H1 (cell line): ENCODE measurements around the gene FLRT1. TPM values are rescaled to one million over a fixed set of nuclear protein-coding genes. Genes with fewer than 3 reads are reported as not detected.

Experiments used
- CTCF ChIA-PET: fragments of 300-600 bp; sonication (Branson Sonifier 250); formaldehyde crosslinking; loops from one replicate; lab custom pipeline; 2021; ENCODE audit not compliant: partially characterized antibody; lab: Charles Lee
- POLR2A ChIA-PET: fragments of 300-600 bp; sonication (Branson Sonifier 250); formaldehyde crosslinking; loops from one replicate; lab custom pipeline; 2021; ENCODE audit warnings: inconsistent platforms; ENCODE audit not compliant: partially characterized antibody; lab: Charles Lee
- DNase-seq, 2 experiments: peaks; one replicate each; pipeline versions ENCODE4 v3.0.0 to v3.0.0-alpha.2; 2010 to 2022; ENCODE audit warnings: low spot score in 2 of 2, low read depth in 1 of 2, mixed read lengths in 1 of 2
- FAIRE-seq: peaks from 2 replicates; lab custom pipeline; 2011; peaks lifted over from hg19 to GRCh38; lab: Jason Lieb, UNC
- H2AFZ ChIP-seq: 2 replicates; pipeline ENCODE4 v1.8.1; 2012; ENCODE audit warnings: low read length, inconsistent platforms
- H2AK5ac ChIP-seq: 2 replicates; pipeline ENCODE4 v1.6.1; 2013; ENCODE audit warnings: low read depth, low read length
- H2BK120ac ChIP-seq: replicated peaks from 2 replicates; pipeline ENCODE3; 2013; ENCODE audit warnings: low read depth, low read length, inconsistent platforms
- H2BK12ac ChIP-seq: 2 replicates; pipeline ENCODE4 v1.6.1; 2013; ENCODE audit warnings: low read depth, low read length
- H2BK15ac ChIP-seq: 2 replicates; pipeline ENCODE4 v1.6.1; 2013; ENCODE audit warnings: low read length
- H2BK20ac ChIP-seq: 2 replicates; pipeline ENCODE4 v1.6.1; 2013; ENCODE audit warnings: low read length
- H2BK5ac ChIP-seq: 2 replicates; pipeline ENCODE4 v1.6.1; 2013; ENCODE audit warnings: low read depth, low read length
- H3K14ac ChIP-seq: 2 replicates; pipeline ENCODE4 v1.6.1; 2013; ENCODE audit warnings: inconsistent platforms; ENCODE audit not compliant: insufficient read length
- H3K18ac ChIP-seq: 2 replicates; pipeline ENCODE4 v1.6.1; 2013; ENCODE audit warnings: low read length; ENCODE audit errors: extremely low read depth
- H3K23ac ChIP-seq: 2 replicates; pipeline ENCODE4 v1.6.1; 2013; ENCODE audit warnings: inconsistent platforms; ENCODE audit not compliant: insufficient read length
- H3K23me2 ChIP-seq: 2 replicates; pipeline ENCODE4 v1.6.1; 2013; ENCODE audit warnings: low read depth, low read length
- H3K27ac ChIP-seq: 2 replicates; pipeline ENCODE4 v1.6.1; 2011; ENCODE audit warnings: low read depth, low read length, inconsistent platforms
- H3K27me3 ChIP-seq, 4 experiments: replicated peaks in 1 of 4; 1 replicate in 1 of 4; 2 replicates in 3 of 4; pipeline versions ENCODE4 v1.6.1 to v1.8.1; 2011 to 2013; ENCODE audit warnings: low read length in 3 of 4, mild to moderate bottlenecking in 3 of 4, inconsistent platforms in 2 of 4, mixed read lengths in 2 of 4, moderate library complexity in 1 of 4; ENCODE audit not compliant: control insufficient read depth in 3 of 4, insufficient read depth in 3 of 4; ENCODE audit errors: extremely low read depth in 1 of 4
- H3K36me3 ChIP-seq, 4 experiments: 2 replicates each; pipeline versions ENCODE4 v1.6.1 to v1.8.1; 2011 to 2013; ENCODE audit warnings: mild to moderate bottlenecking in 4 of 4, low read length in 3 of 4, moderate library complexity in 2 of 4, control low read depth in 1 of 4, inconsistent platforms in 1 of 4; ENCODE audit not compliant: insufficient read depth in 4 of 4, control insufficient read depth in 2 of 4
- H3K4ac ChIP-seq: replicated peaks from 2 replicates; pipeline ENCODE3; 2013; ENCODE audit warnings: low read length, low read depth, mixed read lengths, inconsistent platforms; ENCODE audit not compliant: insufficient read length
- H3K4me1 ChIP-seq, 4 experiments: replicated peaks in 1 of 4; 1 replicate in 1 of 4; 2 replicates in 3 of 4; pipeline versions ENCODE4 v1.6.1 to v1.8.1; 2011 to 2013; ENCODE audit warnings: low read length in 3 of 4, inconsistent platforms in 2 of 4, mixed read lengths in 1 of 4; ENCODE audit not compliant: insufficient read depth in 4 of 4, control insufficient read depth in 3 of 4
- H3K4me2 ChIP-seq, 2 experiments: 2 replicates each; pipeline versions ENCODE4 v1.6.1 to v1.8.1; 2011 to 2013; ENCODE audit warnings: low read depth in 2 of 2, low read length in 2 of 2, control low read depth in 1 of 2, inconsistent platforms in 1 of 2, mild to moderate bottlenecking in 1 of 2; ENCODE audit not compliant: insufficient read depth in 1 of 2
- H3K4me3 ChIP-seq, 4 experiments: fragments of 200-600, 300-600 bp in 1 of 4; sonication (generic), shearing (Covaris generic), sonication (Bioruptor Twin) in 1 of 4; 2 replicates each; pipeline versions ENCODE4 v1.5.1 to v1.8.1; 2011 to 2016; ENCODE audit warnings: low read length in 4 of 4, low read depth in 3 of 4, control low read depth in 2 of 4, inconsistent platforms in 2 of 4, mild to moderate bottlenecking in 2 of 4, mixed read lengths in 1 of 4, moderate library complexity in 1 of 4; ENCODE audit not compliant: insufficient read depth in 2 of 4; ENCODE audit errors: extremely low read depth in 1 of 4
- H3K56ac ChIP-seq: replicated peaks from 2 replicates; pipeline ENCODE3; 2013; ENCODE audit warnings: low read depth, mild to moderate bottlenecking, mixed read lengths, low read length, inconsistent platforms; ENCODE audit not compliant: insufficient read length
- H3K79me1 ChIP-seq: 2 replicates; pipeline ENCODE4 v1.6.1; 2013; ENCODE audit warnings: low read depth, low read length, control low read depth
- H3K79me2 ChIP-seq, 2 experiments: 2 replicates each; pipeline versions ENCODE4 v1.6.1 to v1.8.1; 2012 to 2013; ENCODE audit warnings: low read length in 2 of 2, mild to moderate bottlenecking in 2 of 2, inconsistent platforms in 1 of 2; ENCODE audit not compliant: insufficient read depth in 2 of 2, control insufficient read depth in 1 of 2
- H3K9ac ChIP-seq, 4 experiments: replicated peaks in 1 of 4; 1 replicate in 1 of 4; 2 replicates in 3 of 4; pipeline versions ENCODE4 v1.6.1 to v1.8.1; 2011 to 2013; ENCODE audit warnings: low read depth in 3 of 4, low read length in 3 of 4, control low read depth in 2 of 4, mild to moderate bottlenecking in 2 of 4, moderate library complexity in 2 of 4, inconsistent platforms in 1 of 4; ENCODE audit errors: extremely low read depth in 1 of 4
- H3K9me3 ChIP-seq, 2 experiments: 2 replicates each; pipeline versions ENCODE4 v1.6.1 to v1.8.1; 2012 to 2013; ENCODE audit warnings: mild to moderate bottlenecking in 2 of 2, moderate library complexity in 2 of 2, control low read depth in 1 of 2, inconsistent platforms in 1 of 2, low read depth in 1 of 2, low read length in 1 of 2, mixed read lengths in 1 of 2; ENCODE audit not compliant: insufficient read depth in 2 of 2
- H4K20me1 ChIP-seq, 2 experiments: replicated peaks in 1 of 2; 2 replicates each; pipeline versions ENCODE3 to v1.8.1; 2011 to 2013; ENCODE audit warnings: inconsistent platforms in 2 of 2, low read length in 2 of 2, mild to moderate bottlenecking in 1 of 2; ENCODE audit not compliant: insufficient read depth in 2 of 2, control insufficient read depth in 1 of 2
- H4K5ac ChIP-seq: 2 replicates; pipeline ENCODE4 v1.6.1; 2013; ENCODE audit warnings: low read length, low read depth, mixed read lengths, inconsistent platforms; ENCODE audit not compliant: insufficient read length
- H4K8ac ChIP-seq: 2 replicates; pipeline ENCODE4 v1.8.0; 2013; ENCODE audit warnings: mild to moderate bottlenecking, moderate library complexity, low read length, inconsistent platforms; ENCODE audit not compliant: insufficient read depth; ENCODE audit errors: extremely low read depth
- H4K91ac ChIP-seq: replicated peaks from 2 replicates; pipeline ENCODE3; 2013; ENCODE audit warnings: low read length, mixed read lengths, inconsistent platforms; ENCODE audit not compliant: insufficient read length
- CHD2 ChIP-seq: IDR thresholded peaks from 2 replicates; pipeline ENCODE4 v1.6.1; 2012; ENCODE audit warnings: low read length, improper control_type of control experiment
- EZH2 ChIP-seq: fragments of 200-600 bp; sonication (generic); IDR thresholded peaks from 2 replicates; pipeline ENCODE4 v1.7.1; 2012; ENCODE audit warnings: low read depth, mild to moderate bottlenecking, moderate library complexity, low read length, inconsistent platforms; ENCODE audit not compliant: severe bottlenecking
- HDAC6 ChIP-seq: IDR thresholded peaks from one replicate; pipeline ENCODE4 v1.7.1; 2012; ENCODE audit warnings: low read depth, mild to moderate bottlenecking, inconsistent platforms, low read length, moderate library complexity
- JUN ChIP-seq: IDR thresholded peaks from 2 replicates; pipeline ENCODE4 v1.6.1; 2011; ENCODE audit warnings: low read depth, mild to moderate bottlenecking, improper control_type of control experiment, low read length
- MAFK ChIP-seq: IDR thresholded peaks from 2 replicates; pipeline ENCODE4 v1.6.1; 2012; ENCODE audit warnings: low read depth, mild to moderate bottlenecking, improper control_type of control experiment, low read length
- TAF7 ChIP-seq: optimal IDR thresholded peaks from 2 replicates; pipeline ENCODE3; 2011; ENCODE audit warnings: low read depth, mild to moderate bottlenecking, inconsistent platforms, low read length, moderate library complexity, borderline replicate concordance
- TCF12 ChIP-seq: IDR thresholded peaks from 2 replicates; pipeline ENCODE4 v1.6.1; 2011; ENCODE audit warnings: low read depth, mild to moderate bottlenecking, low read length
- WGBS, 2 experiments: shearing (Covaris generic) in 1 of 2; methylation state at CpG; one replicate each; pipeline versions ENCODE4 v1.1.6 to v1.1.7; 2013 to 2015; ENCODE audit warnings: low lambda C conversion rate in 2 of 2, mixed read lengths in 2 of 2, inconsistent platforms in 1 of 2, low coverage in 1 of 2, missing lambda C conversion rate in 1 of 2; ENCODE audit not compliant: insufficient replicate concordance in 2 of 2, insufficient coverage in 1 of 2, insufficient read length in 1 of 2; ENCODE audit errors: extremely low coverage in 1 of 2, missing lambda C conversion rate in 1 of 2; 5-methylcytosine and 5-hydroxymethylcytosine counted together
- polyA plus RNA-seq, 7 experiments: library from polyadenylated mRNA; depleted of rRNA in 3 of 7; stranded (reverse) in 5 of 7; unstranded in 2 of 7; fragments of >200 nt in 5 of 7; fragments of 200-250 nt in 2 of 7; gene quantifications; 1 replicate in 5 of 7; 2 replicates in 1 of 7; 4 replicates in 1 of 7; pipeline versions ENCODE4 v1.2.1 to v1.2.3, GENCODE V29; 2011 to 2013; ENCODE audit warnings: missing spikeins in 2 of 7, mixed read lengths in 2 of 7
- total RNA-seq: library from RNA; stranded (reverse); fragmentation: NEBNext Ultra II Directional; extraction: Animal tissue kit (Norgen Biotek cat#: 25700); gene quantifications from 2 replicates; pipeline ENCODE4 v1.2.1, GENCODE V29; 2021

FLRT1 gene
- total and polyA plus RNA-seq, 2 of the 8 experiments (the other 6 are each of a cell fraction or from before 2014, with no cell fraction given) = 0.14 to 0.28 TPM

- H4K91ac ChIP-seq = no peak overlapping the region
- DNase-seq = no peak
- no peaks in the 10 kb centered on the region for H3K9me3 ChIP-seq
- H4K20me1 ChIP-seq = peaks cover 9 to 29% of the 10 kb centered on the region in 2 experiments
- H3K79me1 ChIP-seq = 0 out of 2 replicates have a peak, but pooled peaks cover 2% of the 10 kb centered on the region
- CTCF ChIA-PET = interaction anchor here (0.7 to 5.7 kb wide), 8 partner anchors 11 to 737 kb away, joined by 3 to 22 read pairs (median 4); no protein-coding TSS in a partner anchor
- H3K27me3 ChIP-seq = peaks cover 13 to 86% (median 67%) of the 10 kb centered on the region in 4 experiments
- H2BK15ac ChIP-seq = no peak overlapping the region
- no peak overlapping the region for H2BK120ac ChIP-seq
- no peak overlapping the region; the same call in 1 of the 2 replicates for H2BK12ac ChIP-seq
- H2BK5ac ChIP-seq = no peak overlapping the region
- no peak overlapping the region for H3K56ac ChIP-seq
- peaks cover 4% of the 10 kb centered on the region for H3K23me2 ChIP-seq
- H3K9ac ChIP-seq = no peak overlapping the region
- no peak overlapping the region for H3K23ac ChIP-seq
- H2AK5ac ChIP-seq = no peak overlapping the region
- no peak for FAIRE-seq
- POLR2A ChIA-PET = interaction anchor here (0.6 to 1.4 kb wide), 2 partner anchors 65 to 184 kb away, joined by 3 read pairs; no protein-coding TSS in a partner anchor
- H3K4ac ChIP-seq = no peak overlapping the region
- H3K79me2 ChIP-seq = no peaks in the 10 kb centered on the region
- no peaks in the 10 kb centered on the region for H3K36me3 ChIP-seq
- H2AFZ ChIP-seq = no peak overlapping the region
- H4K5ac ChIP-seq = no peak overlapping the region
- no peak overlapping the region for H3K18ac ChIP-seq
- TF ChIP-seq MAFK (no peak), TAF7 (no peak), HDAC6 (no peak), TCF12 (no peak), CHD2 (no peak), EZH2 (no peak), JUN (no peak)
- TF ChIP-seq, all 59 proteins: peak for 0
- no peak overlapping the region for H3K4me2 ChIP-seq
- H4K8ac ChIP-seq = no peak overlapping the region
- WGBS, 2 experiments = 79% methylated on average over 16 of the region's 16 CpGs; no CpG with 5 or more reads in 1 of the 2 experiments
- H3K27ac ChIP-seq = no peak overlapping the region
- no peak overlapping the region for H2BK20ac ChIP-seq
- H3K4me1 ChIP-seq = peaks cover 0 to 13% (median 6%) of the 10 kb centered on the region in 4 experiments; a peak in 6 of 7 replicates
- no peak overlapping the region for H3K4me3 ChIP-seq
- no peak overlapping the region for H3K14ac ChIP-seq
Observed at GRCh38 chr11:64062185-64063039, 26.7 kb downstream of the FLRT1 start.
